GM12892 (cell line): ENCODE measurements around the gene MAP2K1.

ENCODE experiments used
- POLR2AphosphoS5 ChIP-seq: IDR thresholded peaks from 2 replicates; pipeline ENCODE4 v1.6.1; 2011; ENCODE audit warnings: low read depth, low read length, control low read depth
- TAF1 ChIP-seq: IDR thresholded peaks from 2 replicates; pipeline ENCODE4 v1.6.1; 2011; ENCODE audit warnings: low read depth, mild to moderate bottlenecking, control low read depth, low read length, borderline replicate concordance

DNA sequence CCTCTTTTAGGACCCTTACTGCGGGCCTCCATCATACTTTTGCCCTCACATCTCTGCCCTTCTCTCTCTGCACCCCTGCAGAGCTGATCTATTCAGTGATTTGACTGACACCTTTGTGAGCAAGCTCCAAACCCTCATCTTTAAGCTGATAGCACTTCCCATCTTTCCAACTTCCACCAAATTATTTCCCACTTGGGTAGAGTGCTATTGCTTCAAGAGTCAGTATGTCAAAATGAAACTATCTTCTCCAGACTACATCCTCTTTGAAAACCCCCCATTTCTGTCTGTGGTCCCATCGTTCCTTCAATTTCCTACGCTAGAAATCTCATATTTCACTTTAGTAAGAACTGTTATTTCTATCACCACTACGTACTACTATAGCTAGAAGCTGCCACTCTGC lies 138.1 kb downstream of the MAP2K1 start:
- TF ChIP-seq TAF1 (no peak), POLR2AphosphoS5 (no peak)
